Measurements from ENCODE around the gene PARD6B.
A peak's percentile ranks its signal among the peaks of the same experiment; 100 is the strongest.
"Not testable (repeated sequence)": the region's sequence is repeated elsewhere in the genome, so short reads cannot be mapped to it uniquely, and the experiment has no call there.

PARD6B gene

DNA sequence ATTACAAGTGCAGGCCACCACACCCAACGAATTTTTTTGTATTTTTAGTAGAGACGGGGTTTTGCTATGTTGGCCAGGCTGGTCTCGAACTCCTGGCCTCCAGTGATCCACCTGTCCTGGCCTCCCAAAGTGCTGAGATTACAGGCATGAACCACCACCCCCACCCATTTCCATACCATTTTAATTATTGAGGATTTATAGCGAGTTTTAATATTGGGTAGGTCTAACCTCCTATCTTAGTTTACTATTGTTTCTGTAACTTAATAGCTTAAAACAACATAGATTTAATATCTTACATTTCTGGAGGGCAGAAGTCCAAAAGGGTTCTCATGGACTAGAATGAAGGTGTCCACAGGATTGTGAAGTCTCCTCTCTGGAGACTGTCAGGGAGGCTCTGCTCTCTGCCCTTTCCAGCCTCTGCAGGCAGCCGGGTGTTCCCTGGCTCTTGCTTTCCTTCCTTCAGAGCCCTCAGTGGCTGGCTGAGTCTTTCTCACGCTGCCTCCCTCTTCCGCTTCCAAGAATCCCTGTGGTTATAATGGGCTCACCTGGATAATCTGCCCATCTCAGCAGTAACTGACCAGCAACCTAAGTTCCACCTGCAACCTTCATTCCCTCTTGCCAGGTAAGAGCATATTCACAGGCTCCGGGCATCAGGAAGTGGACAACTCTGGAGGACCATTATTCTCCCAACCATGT is 44.9 kb downstream of the PARD6B start:
- peak; percentile 13 for DNase-seq

- DNase-seq, result no peak
Observed at GRCh38 chr20:50777373-50777772, 46.0 kb downstream of the PARD6B start.

DNA sequence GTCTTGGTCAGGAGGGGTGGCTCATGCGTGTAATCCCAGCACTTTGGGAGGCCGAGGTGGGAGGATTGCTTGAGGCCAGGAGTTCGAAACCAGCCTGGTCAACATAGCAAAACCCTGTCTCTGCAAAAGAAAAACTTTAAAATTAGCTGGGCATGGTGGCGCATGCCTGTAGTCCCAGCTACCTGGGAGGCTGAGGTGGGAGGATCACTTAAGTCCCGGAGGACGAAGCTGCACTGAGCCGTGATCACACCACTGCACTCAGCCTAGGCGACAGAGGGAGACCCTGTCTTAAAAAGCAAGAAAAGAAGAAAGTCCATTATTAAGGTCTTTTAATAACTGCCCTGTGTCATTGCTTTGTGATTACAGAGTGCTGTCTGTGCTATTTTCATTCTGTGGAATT is 47.6 kb downstream of the PARD6B start:
- not testable (repeated sequence) for DNase-seq

- no peak for DNase-seq
Observed at GRCh38 chr20:50783390-50783789, 52.0 kb downstream of the PARD6B start.

GRCh38 chr20:50783903-50784302 is 52.5 kb downstream of the PARD6B start:
- peak; percentile 65 for DNase-seq

- DNase-seq, result no peak
Observed at GRCh38 chr20:50784464-50784863, 53.1 kb downstream of the PARD6B start.

- DNase-seq, result no peak
Observed at GRCh38 chr20:50786703-50787102, 55.3 kb downstream of the PARD6B start.

DNA sequence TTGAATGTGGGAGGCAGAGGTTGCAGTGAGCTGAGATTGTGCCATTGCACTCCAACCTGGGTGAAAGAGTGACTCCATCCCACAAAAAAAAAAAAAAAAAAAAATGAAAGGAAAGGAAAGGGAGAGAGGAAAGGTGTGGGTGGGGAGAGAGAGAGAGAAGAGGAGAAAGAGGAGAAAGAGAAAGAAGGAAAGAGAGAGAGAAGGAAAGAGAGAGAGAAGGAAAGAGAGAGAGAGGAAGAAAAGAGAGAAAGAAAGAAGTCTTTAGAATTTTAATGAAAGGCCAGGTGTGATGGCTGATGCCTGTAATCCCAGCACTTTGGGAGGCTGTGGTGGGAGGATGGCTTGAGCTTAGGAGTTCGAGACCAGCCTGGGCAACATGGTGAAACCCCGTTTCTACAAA is 55.8 kb downstream of the PARD6B start:
- no peak for DNase-seq

DNA sequence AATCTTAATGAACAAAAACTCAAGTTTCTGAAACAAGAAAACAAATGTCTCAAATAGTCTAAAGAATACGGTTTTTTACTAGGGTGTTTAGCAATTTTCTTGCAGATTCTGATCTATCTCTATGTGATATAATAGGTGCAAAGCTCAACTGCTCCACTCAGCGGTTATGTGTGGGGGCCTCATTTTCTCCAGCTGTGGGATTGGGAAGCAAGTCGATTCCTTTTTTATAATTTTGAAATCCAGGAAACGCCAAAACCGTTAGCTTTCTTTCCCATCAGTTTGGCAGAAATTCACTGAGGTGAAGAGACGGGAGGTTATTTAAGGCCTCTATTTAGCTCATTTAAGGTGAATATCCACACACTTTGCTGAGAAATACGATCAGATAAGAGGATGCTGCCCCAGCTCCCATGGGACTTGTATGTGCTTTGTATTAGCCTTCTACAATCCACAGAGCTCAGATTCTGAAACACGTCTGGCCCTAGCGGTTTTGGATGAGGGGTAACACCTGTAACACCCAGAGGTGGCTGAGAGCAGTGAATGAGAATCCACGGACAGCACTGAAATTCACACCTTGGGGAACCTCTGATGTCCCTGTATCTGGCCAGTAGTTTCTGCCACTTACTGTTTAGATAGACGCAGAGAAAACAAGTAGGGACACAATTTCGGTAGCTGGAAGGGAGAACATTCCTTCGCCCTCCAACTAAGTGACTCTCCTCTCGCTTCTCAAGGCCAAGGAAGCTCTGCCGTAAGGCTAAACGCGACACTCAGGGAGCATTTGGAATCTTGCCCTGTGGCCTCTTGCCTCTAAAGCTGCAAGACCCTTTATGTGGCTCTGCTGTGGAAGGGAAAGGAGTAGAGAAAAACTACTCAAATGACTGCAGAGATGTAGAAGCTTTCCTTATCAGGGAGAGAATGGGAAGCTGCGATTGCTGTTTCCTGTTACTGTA is 56.9 kb downstream of the PARD6B start:
- peak; percentile 84 for DNase-seq

GRCh38 chr20:50789968-50790650 is 58.7 kb downstream of the PARD6B start:
- no peak for DNase-seq

GRCh38 chr20:50790651-50791277 is 59.4 kb downstream of the PARD6B start:
- DNase-seq, result peak; percentile 94

GRCh38 chr20:50792708-50793574 is 61.6 kb downstream of the PARD6B start:
- DNase-seq, result peak; percentile 64

DNA sequence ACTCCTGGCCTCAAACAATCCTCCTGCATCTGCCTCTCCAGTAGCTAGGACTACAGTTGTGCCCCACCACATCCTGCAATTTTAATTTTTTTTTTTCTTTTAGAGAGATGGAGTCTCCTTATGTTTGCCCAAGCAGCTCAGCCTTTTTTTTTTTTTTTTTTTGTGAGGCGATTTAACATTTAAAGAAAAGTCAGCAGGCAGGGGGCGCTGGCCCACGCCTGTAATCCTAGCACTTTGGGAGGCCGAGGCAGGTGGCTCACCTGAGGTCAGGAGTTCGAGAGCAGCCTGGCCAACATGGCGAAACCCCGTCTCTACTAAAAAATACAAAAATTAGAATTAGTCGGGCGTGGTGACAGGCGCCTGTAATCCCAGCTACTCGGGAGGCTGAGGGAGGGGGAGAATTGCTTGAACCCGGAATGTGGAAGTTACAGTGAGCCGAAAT is 62.2 kb downstream of the PARD6B start:
- peak; percentile 44 for DNase-seq

DNA sequence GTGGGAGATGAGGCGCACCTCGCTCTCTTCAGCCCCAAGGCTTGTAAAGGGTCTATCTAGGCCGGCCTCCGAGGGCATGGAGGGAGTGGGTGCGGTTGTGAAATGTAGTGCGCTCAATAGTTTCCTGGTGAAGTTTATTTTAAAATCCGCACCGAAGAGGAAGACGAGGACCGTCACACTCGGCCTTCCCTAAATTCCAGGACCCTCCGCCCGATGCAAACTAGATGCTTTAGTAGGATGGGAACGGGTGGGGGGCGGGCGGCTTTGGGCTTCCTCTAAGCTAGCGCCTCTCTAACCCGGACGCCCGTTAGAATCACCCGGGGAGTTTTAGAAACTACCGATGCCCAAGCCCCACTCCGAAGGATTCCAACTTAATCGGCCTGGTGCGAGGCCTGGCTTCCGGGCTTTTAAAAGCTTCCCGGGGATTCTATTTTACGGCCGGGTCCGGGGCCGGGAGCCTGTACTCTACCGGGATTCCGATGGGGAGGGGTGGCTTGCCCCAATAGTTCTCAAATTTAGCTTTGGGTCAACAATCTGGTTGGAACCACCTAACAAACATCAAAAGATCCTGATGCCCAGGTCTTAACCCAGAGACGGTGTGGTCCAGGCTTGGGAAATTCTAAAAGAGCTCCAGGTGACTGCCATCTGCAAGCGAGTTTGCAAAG is 62.9 kb downstream of the PARD6B start:
- peak; percentile 54 for DNase-seq

- DNase-seq, result peak; percentile 84
Observed at GRCh38 chr20:50794846-50795634, 63.7 kb downstream of the PARD6B start, which contains the start of gene BCAS4. Gene BCAS4, plus strand, starts transcription at chr20:50795061. Its CDS starts 23 bp downstream, at chr20:50795084.

DNA sequence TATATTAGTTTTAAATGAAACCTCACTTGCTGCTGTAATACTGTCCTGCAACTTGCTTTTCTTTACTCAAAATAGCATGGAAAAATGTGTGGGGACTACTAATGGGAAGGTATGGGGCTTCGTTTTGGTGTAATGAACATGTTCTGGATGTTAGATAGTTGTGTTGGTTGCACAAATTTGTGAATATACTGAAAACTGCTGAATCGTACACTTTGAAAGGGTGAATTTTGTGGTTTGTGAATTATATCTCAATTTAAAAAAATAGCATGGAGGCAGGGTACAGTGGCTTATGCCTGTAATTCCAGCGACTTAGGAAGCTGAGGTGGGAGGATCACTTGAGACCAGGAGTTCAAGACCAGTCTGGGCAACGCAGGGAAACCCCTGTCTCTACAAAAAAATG is 65.8 kb downstream of the PARD6B start:
- no peak for DNase-seq

DNA sequence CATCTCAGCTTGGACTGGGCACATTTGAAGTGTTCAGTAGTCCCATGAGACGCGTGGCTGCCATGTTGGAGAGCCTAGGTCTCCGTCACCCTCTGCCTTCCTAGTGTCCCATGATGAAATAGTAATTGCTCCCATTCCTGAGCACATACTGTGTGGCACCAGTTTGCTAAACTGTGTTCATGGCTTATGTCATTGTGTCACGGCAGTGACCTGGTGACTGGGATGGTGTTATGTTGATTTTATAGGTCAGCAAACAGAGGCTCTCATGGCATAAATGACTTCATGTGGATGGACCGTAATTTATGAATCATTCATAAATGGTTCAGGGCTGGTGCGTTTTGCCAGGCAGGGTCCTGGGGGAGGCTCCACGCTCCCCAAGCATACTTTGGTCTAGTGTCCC is 67.3 kb downstream of the PARD6B start:
- no peak for DNase-seq

DNA sequence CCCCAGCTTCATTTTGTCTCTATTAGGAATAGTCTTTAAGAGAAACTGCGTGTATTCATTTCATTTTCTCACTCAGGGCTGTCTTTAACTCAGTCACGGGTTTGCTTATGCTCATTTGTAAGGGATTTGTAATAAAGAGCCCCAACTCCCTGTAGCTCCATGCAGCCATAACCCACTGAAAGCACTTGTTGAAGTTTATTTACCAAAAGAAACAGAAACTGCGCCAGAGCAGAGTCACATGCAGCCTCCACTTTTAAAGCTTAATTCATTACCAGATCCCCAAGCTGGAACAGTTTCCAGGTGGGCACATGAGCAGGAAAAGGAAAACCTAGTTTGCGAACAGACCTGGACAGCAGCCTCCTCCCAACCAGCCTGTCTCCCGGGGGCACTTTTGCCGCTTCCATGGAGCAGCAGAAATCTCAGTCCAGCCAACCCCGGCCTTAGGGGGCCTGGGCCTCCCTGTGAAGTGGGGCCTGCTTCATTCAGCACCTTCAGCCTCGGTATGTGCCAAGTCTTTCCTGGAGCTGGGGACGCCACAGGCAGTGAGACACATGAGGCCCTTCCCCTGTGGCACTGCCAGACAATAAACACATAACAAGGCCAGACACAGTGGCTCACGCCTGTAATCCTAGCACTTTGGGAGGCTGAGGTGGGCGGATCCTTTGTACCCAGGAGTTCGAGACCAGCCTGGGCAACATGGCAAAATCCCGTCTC is 68.0 kb downstream of the PARD6B start:
- no peak for DNase-seq

DNA sequence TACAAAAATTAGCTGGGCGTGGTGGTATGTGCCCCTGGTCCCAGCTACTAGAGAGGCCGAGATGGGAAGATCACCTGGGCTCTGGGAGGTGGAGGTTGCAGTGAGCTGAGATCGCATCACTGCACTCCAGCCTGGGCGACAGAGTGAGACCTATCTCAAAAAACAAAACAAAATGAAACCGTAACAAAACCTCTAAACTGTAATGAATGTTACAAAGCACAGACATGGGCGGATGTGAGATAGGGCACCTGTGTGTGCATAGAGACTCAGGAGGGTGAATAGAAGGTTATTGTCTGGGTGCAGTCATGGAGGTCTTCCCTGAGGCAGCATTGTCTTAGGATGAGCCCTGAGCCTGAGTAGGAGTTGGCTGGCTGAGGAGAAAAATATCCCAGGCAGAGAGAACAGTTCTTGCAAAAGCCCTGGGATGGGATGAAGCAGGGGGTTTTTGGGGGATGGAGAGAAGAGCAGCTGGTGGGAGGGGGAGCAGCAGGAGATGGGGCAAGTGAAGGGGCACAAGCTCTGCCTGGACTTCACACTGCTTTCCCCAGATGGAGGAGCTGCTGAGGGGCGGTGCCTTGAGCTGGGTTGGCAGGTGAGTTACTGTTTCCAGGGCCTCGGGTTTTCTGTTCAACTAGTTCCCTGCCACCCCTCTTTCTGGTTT is 68.6 kb downstream of the PARD6B start:
- no peak for DNase-seq
